ENCODE data around the gene ARHGDIA. TPM values are rescaled to one million over a fixed set of nuclear protein-coding genes. Genes with fewer than 3 reads are reported as not detected.

ARHGDIA gene
- total RNA-seq, 1 experiment from 2014 or later = 247 TPM

- TF ChIP-seq USF2 (CRISPR knock-in tag; IDR thresholded peaks at IDR 0.05) (peak; percentile 96), ETV6 (CRISPR knock-in tag; IDR thresholded peaks at IDR 0.05) (no peak), FOXJ3 (CRISPR knock-in tag; IDR thresholded peaks at IDR 0.05; ENCODE audit: borderline replicate concordance) (no peak), GABPB1 (CRISPR knock-in tag; IDR thresholded peaks at IDR 0.05) (peak; percentile 57), NR1H2 (CRISPR knock-in tag; IDR thresholded peaks at IDR 0.05) (0 out of 2 replicates have a peak, but pooled peaks have one; percentile 35)
- TF ChIP-seq, protein P1, sequence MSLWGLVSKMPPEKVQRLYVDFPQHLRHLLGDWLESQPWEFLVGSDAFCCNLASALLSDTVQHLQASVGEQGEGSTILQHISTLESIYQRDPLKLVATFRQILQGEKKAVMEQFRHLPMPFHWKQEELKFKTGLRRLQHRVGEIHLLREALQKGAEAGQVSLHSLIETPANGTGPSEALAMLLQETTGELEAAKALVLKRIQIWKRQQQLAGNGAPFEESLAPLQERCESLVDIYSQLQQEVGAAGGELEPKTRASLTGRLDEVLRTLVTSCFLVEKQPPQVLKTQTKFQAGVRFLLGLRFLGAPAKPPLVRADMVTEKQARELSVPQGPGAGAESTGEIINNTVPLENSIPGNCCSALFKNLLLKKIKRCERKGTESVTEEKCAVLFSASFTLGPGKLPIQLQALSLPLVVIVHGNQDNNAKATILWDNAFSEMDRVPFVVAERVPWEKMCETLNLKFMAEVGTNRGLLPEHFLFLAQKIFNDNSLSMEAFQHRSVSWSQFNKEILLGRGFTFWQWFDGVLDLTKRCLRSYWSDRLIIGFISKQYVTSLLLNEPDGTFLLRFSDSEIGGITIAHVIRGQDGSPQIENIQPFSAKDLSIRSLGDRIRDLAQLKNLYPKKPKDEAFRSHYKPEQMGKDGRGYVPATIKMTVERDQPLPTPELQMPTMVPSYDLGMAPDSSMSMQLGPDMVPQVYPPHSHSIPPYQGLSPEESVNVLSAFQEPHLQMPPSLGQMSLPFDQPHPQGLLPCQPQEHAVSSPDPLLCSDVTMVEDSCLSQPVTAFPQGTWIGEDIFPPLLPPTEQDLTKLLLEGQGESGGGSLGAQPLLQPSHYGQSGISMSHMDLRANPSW (CRISPR knock-in tag; conservative IDR thresholded peaks at IDR 0.05; ENCODE audit: low read depth) = no peak
- TF ChIP-seq, protein P2, sequence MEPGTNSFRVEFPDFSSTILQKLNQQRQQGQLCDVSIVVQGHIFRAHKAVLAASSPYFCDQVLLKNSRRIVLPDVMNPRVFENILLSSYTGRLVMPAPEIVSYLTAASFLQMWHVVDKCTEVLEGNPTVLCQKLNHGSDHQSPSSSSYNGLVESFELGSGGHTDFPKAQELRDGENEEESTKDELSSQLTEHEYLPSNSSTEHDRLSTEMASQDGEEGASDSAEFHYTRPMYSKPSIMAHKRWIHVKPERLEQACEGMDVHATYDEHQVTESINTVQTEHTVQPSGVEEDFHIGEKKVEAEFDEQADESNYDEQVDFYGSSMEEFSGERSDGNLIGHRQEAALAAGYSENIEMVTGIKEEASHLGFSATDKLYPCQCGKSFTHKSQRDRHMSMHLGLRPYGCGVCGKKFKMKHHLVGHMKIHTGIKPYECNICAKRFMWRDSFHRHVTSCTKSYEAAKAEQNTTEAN (CRISPR knock-in tag; IDR thresholded peaks at IDR 0.05) = peak; percentile 79; the same call in 1 of the 2 replicates
These were observed 37.8 kb downstream of the ARHGDIA start, which contains the start of gene MCRIP1 (continued) for GRCh38 chr17:81833160-81833920.

DNA sequence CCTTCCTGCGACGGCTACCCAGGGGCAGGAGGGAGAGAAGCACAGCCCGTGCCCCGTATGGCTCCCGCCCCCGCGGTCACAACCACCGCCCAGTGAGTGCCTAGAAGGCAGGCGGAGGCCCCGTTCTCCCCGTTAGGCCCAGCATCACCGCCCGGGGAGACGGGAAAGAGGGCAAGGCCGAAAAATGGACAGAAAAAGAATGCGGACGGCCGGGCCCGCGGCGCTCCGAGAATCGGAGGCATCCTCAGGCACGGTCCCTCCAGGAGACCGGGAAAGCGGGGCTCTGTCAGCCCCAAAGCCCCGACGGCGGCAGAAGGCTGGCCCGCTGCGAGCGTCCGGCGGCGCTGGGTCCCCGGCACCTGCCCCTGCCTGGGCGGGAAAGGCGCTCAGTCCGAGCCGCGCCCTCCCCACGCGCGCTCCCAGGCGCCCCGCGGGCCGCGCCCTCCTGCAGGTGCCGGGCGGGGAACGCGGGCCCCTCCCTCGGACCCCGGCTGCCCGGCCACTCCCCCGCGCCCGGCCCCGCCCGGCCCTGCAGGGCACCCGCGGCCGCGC lies 38.5 kb downstream of the ARHGDIA start:
- ATAC-seq (peak; percentile 12), DNase-seq (ENCODE audit: low spot score) (peak; percentile 40)
- peak overlapping the region; percentile 90 for H3K4me3 Mint-ChIP-seq
- 0 out of 2 replicates have a peak overlapping the region, but pooled peaks have one; percentile 45 for H3K27ac Mint-ChIP-seq
- no peaks in the 10 kb centered on the region for H3K9me3 Mint-ChIP-seq
- POLR2A ChIA-PET = interaction anchor here (1.1 to 1.2 kb wide), 2 partner anchors 11 to 381 kb away, joined by 3 read pairs; partner anchors contain the start of gene CCDC57
- TF ChIP-seq ELF4 (CRISPR knock-in tag; IDR thresholded peaks at IDR 0.05; ENCODE audit: low read depth) (0 out of 2 replicates have a peak, but pooled peaks have one; percentile 6), ATF3 (CRISPR knock-in tag; conservative IDR thresholded peaks at IDR 0.05) (no peak), NFYB (CRISPR knock-in tag; conservative IDR thresholded peaks at IDR 0.05; ENCODE audit: low read depth) (no peak), IRF1 (CRISPR knock-in tag; IDR thresholded peaks at IDR 0.05) (no peak), TP53 (CRISPR knock-in tag; IDR thresholded peaks at IDR 0.05) (no peak), IRF2 (CRISPR knock-in tag; IDR thresholded peaks at IDR 0.05; ENCODE audit: borderline replicate concordance, low read depth) (no peak), KAT7 (CRISPR knock-in tag; IDR thresholded peaks at IDR 0.05; ENCODE audit: borderline replicate concordance) (0 out of 2 replicates have a peak, but pooled peaks have one; percentile 27), ATF1 (CRISPR knock-in tag; IDR thresholded peaks at IDR 0.05) (no peak), GRHL2 (CRISPR knock-in tag; IDR thresholded peaks at IDR 0.05; ENCODE audit: insufficient replicate concordance, severe bottlenecking) (no peak), FOXP1 (CRISPR knock-in tag; IDR thresholded peaks at IDR 0.05; ENCODE audit: borderline replicate concordance) (no peak), ZNF416 (CRISPR knock-in tag; IDR thresholded peaks at IDR 0.05) (no peak)
- CTCF ChIA-PET = interaction anchor here (0.8 to 2.9 kb wide), 6 partner anchors 11 to 188 kb away, joined by 3 to 7 read pairs (median 4); partner anchors contain the start of gene NOTUM
- H3K4me1 Mint-ChIP-seq = peaks cover 12% of the 10 kb centered on the region
- no peaks in the 10 kb centered on the region for H3K27me3 Mint-ChIP-seq (ENCODE audit: low read depth)
- no peaks in the 10 kb centered on the region for H3K36me3 Mint-ChIP-seq
